ENCODE measurements around the gene PLEK2. TPM values are rescaled to one million over a fixed set of nuclear protein-coding genes. Genes with fewer than 3 reads are reported as not detected.

The PLEK2 gene
- total and polyA plus RNA-seq, 4 donors: 2.8 to 4.9 (median 3.9) TPM

DNA sequence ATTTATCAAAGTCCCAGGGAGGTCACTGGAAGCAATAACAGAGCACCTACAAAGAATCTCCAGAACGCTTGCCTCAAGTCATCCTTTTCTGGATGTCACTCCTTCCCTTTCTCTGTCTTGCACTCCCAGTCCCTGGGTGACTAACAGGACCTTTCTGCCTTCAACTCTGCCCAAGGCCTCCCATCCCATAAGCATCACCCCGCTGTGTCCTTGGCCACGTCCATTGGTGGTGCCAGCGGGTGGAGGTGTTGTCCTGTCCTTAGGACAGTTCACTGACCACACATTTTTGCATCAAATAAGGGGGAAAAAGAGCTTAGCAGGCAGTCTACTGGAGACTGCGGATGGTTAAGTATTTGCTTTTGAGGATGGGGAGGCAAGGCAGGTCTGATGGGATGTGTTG lies 23.6 kb upstream of the PLEK2 start:
- Histone ChIP-seq H3K9me3 (ENCODE audit: control insufficient read depth in 4 of 4, insufficient read depth in 3 of 4, low read length in 3 of 4) (no peaks in the 10 kb centered on the region), H3K27me3 (ENCODE audit: control insufficient read depth in 3 of 3, insufficient read depth in 3 of 3, low read length in 2 of 3) (peaks cover 0 to 2% (median 2%) of the 10 kb centered on the region in 3 donors), H3K27ac (ENCODE audit: low read depth in 1 of 2, low read length in 1 of 2) (no peak overlapping the region), H3K9ac (ENCODE audit: insufficient read depth in 1 of 2, low read length in 2 of 2) (no peak overlapping the region), H3K4me3 (no peak overlapping the region), H3K36me3 (ENCODE audit: control insufficient read depth in 4 of 4, insufficient read depth in 4 of 4, low read length in 4 of 4) (no peaks in the 10 kb centered on the region), H3K4me1 (ENCODE audit: control insufficient read depth in 5 of 5, insufficient read depth in 5 of 5, low read length in 5 of 5) (no peaks in the 10 kb centered on the region)
- TF ChIP-seq, protein P1, sequence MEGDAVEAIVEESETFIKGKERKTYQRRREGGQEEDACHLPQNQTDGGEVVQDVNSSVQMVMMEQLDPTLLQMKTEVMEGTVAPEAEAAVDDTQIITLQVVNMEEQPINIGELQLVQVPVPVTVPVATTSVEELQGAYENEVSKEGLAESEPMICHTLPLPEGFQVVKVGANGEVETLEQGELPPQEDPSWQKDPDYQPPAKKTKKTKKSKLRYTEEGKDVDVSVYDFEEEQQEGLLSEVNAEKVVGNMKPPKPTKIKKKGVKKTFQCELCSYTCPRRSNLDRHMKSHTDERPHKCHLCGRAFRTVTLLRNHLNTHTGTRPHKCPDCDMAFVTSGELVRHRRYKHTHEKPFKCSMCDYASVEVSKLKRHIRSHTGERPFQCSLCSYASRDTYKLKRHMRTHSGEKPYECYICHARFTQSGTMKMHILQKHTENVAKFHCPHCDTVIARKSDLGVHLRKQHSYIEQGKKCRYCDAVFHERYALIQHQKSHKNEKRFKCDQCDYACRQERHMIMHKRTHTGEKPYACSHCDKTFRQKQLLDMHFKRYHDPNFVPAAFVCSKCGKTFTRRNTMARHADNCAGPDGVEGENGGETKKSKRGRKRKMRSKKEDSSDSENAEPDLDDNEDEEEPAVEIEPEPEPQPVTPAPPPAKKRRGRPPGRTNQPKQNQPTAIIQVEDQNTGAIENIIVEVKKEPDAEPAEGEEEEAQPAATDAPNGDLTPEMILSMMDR (IDR thresholded peaks at IDR 0.05; ENCODE audit: control extremely low read depth, extremely low read depth): no peak
- ATAC-seq (ENCODE audit: insufficient read depth, low FRiP score) (no peak), DNase-seq (no peak)
- WGBS, 2 donors: 90 to 92% methylated on average over 5 of the region's 5 CpGs

DNA sequence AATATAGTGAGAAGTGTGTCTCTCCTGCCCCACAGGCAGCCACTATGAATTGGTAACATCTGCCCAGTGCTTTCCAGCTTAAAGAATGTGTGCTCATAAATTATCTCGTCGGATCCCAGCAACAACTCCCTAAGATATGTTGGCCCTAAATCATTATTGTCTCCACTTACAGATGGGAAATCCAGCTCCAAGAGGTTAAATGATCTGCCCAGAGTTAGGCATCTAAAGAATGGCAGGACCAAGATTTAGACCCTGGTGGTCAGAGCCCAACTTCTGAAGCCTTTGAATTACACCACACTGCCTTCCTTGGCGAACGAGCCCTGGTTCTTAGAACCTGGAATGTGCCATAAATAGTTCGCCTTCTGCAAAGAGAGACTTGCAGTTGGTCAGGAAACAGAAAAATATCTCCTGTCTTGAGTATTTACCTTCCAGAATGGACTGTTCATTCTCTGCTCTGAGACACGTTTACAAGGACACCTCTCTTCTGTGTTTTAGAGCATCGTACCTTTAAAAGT lies 20.1 kb upstream of the PLEK2 start:
- no peaks in the 10 kb centered on the region for H3K36me3 ChIP-seq (ENCODE audit: control insufficient read depth in 4 of 4, insufficient read depth in 4 of 4, low read length in 4 of 4)
- WGBS, 2 donors: 69 to 73% methylated on average over 7 of the region's 7 CpGs
- TF ChIP-seq, protein P1 (IDR thresholded peaks at IDR 0.05; ENCODE audit: control extremely low read depth, extremely low read depth): no peak

DNA sequence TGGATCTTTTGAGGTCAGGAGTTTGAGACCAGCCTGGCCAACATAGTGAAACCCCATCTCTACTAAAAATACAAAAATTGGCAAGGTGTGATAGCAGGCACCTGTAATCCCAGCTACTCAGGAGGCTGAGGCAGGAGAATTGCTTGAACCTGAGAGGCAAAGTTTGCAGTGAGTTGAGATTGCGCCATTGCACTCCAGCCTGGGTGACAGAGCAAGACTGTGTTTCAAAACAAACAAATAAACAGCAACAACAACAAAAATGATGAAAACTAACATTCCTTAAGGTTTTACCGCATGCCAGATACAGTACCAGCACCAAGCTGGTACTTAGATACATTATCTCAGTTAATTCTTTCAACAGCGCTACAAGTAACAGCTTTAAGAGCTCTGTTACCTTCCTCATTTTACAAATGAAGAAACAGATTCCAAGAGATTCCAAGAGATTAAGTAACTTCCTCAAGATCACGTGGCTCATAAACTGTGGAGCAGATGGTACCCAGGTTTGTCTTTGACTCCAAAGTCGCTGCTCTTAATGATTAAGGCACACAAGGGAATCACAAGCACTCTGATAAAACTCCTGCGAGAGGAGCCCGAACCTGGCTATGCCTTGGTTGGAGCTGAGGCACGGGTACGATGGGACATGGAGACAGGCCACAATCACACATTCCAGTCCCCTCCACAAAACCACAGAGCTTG lies 17.7 kb upstream of the PLEK2 start:
- ATAC-seq (ENCODE audit: insufficient read depth, low FRiP score) (no peak), DNase-seq (no peak)
- Histone ChIP-seq H3K36me3 (ENCODE audit: control insufficient read depth in 4 of 4, insufficient read depth in 4 of 4, low read length in 4 of 4) (no peaks in the 10 kb centered on the region), H3K9me3 (ENCODE audit: control insufficient read depth in 4 of 4, insufficient read depth in 3 of 4, low read length in 3 of 4) (no peaks in the 10 kb centered on the region), H3K4me3 (no peak overlapping the region), H3K27ac (ENCODE audit: low read depth in 1 of 2, low read length in 1 of 2) (no peak overlapping the region), H3K27me3 (ENCODE audit: control insufficient read depth in 3 of 3, insufficient read depth in 3 of 3, low read length in 2 of 3) (peaks cover 0 to 2% (median 0%) of the 10 kb centered on the region in 3 donors), H3K9ac (ENCODE audit: insufficient read depth in 1 of 2, low read length in 2 of 2) (no peak overlapping the region), H3K4me1 (ENCODE audit: control insufficient read depth in 5 of 5, insufficient read depth in 5 of 5, low read length in 5 of 5) (no peaks in the 10 kb centered on the region)
- 83 to 84% methylated on average over 9 of the region's 9 CpGs for WGBS, 2 donors
- TF ChIP-seq, protein P1 (IDR thresholded peaks at IDR 0.05; ENCODE audit: control extremely low read depth, extremely low read depth): no peak

More for the DNA sequence above, 20.1 kb upstream of the PLEK2 start:
- Histone ChIP-seq H3K27ac (ENCODE audit: low read depth in 1 of 2, low read length in 1 of 2) (no peak overlapping the region), H3K27me3 (ENCODE audit: control insufficient read depth in 3 of 3, insufficient read depth in 3 of 3, low read length in 2 of 3) (peaks cover 0 to 2% (median 2%) of the 10 kb centered on the region in 3 donors), H3K9me3 (ENCODE audit: control insufficient read depth in 4 of 4, insufficient read depth in 3 of 4, low read length in 3 of 4) (no peaks in the 10 kb centered on the region), H3K9ac (ENCODE audit: insufficient read depth in 1 of 2, low read length in 2 of 2) (no peak overlapping the region), H3K4me1 (ENCODE audit: control insufficient read depth in 5 of 5, insufficient read depth in 5 of 5, low read length in 5 of 5) (no peaks in the 10 kb centered on the region), H3K4me3 (no peak overlapping the region)
- ATAC-seq (ENCODE audit: insufficient read depth, low FRiP score): no peak
- no peak for DNase-seq
